ENCODE results near the gene DIPK1A. TPM values are rescaled to one million over a fixed set of nuclear protein-coding genes. Genes with fewer than 3 reads are reported as not detected.

The DIPK1A gene
- total RNA-seq, 4 donors from 2014 or later = 3.8 to 7.6 (median 6.7) TPM

- WGBS, 2 donors = 55 to 56% methylated on average over 4 of the region's 4 CpGs
- no peak for DNase-seq (ENCODE audit: low spot score in 2 of 2)
- TF ChIP-seq POLR2A (IDR thresholded peaks at IDR 0.05) (no peak), CTCF (IDR thresholded peaks at IDR 0.05) (no peak)
- intact Hi-C loops (cut with DNase I; ENCODE audit: low total_unique reads) = no loop called here
- H3K4me3 ChIP-seq (ENCODE audit: low read depth, poor library complexity, severe bottlenecking) = no peak overlapping the region
Observed at GRCh38 chr1:92831368-92831761, 129.9 kb downstream of the DIPK1A start.

GRCh38 chr1:92826792-92827191 is 134.5 kb downstream of the DIPK1A start:
- 87% methylated on average over 6 of the region's 6 CpGs; no CpG with 5 or more reads in 1 of the 2 donors for WGBS, 2 donors
- TF ChIP-seq CTCF (IDR thresholded peaks at IDR 0.05) = no peak
- TF ChIP-seq POLR2A (IDR thresholded peaks at IDR 0.05) = no peak
- intact Hi-C loops (cut with DNase I; ENCODE audit: low total_unique reads) = no loop called here
- no peak for DNase-seq (ENCODE audit: low spot score in 2 of 2)
- H3K4me3 ChIP-seq (ENCODE audit: low read depth, poor library complexity, severe bottlenecking) = no peak overlapping the region

GRCh38 chr1:92822879-92823278 is 138.4 kb downstream of the DIPK1A start:
- DNase-seq (ENCODE audit: low spot score in 2 of 2) = no peak
- TF ChIP-seq POLR2A (IDR thresholded peaks at IDR 0.05) = no peak
- no peak for TF ChIP-seq CTCF (IDR thresholded peaks at IDR 0.05)
- intact Hi-C loops (cut with DNase I; ENCODE audit: low total_unique reads) = no loop called here
- WGBS, 2 donors = 90 to 92% methylated on average over 3 of the region's 3 CpGs
- no peak overlapping the region for H3K4me3 ChIP-seq (ENCODE audit: low read depth, poor library complexity, severe bottlenecking)

- WGBS, 2 donors = 92 to 95% methylated on average over 3 of the region's 3 CpGs
- H3K4me3 ChIP-seq (ENCODE audit: low read depth, poor library complexity, severe bottlenecking) = no peak overlapping the region
- intact Hi-C loops (cut with DNase I; ENCODE audit: low total_unique reads) = no loop called here
- no peak for DNase-seq (ENCODE audit: low spot score in 2 of 2)
- no peak for TF ChIP-seq POLR2A (IDR thresholded peaks at IDR 0.05)
- no peak for TF ChIP-seq CTCF (IDR thresholded peaks at IDR 0.05)
Observed at GRCh38 chr1:92820551-92820950, 140.7 kb downstream of the DIPK1A start.

GRCh38 chr1:92820024-92820423 is 141.2 kb downstream of the DIPK1A start:
- intact Hi-C loops (cut with DNase I; ENCODE audit: low total_unique reads) = no loop called here
- TF ChIP-seq CTCF (IDR thresholded peaks at IDR 0.05) (no peak), POLR2A (IDR thresholded peaks at IDR 0.05) (no peak)
- H3K4me3 ChIP-seq (ENCODE audit: low read depth, poor library complexity, severe bottlenecking) = no peak overlapping the region
- no peak for DNase-seq (ENCODE audit: low spot score in 2 of 2)
- WGBS, 2 donors = 65 to 68% methylated on average over 3 of the region's 3 CpGs

GRCh38 chr1:92817986-92818764 is 143.1 kb downstream of the DIPK1A start:
- intact Hi-C loops (cut with DNase I; ENCODE audit: low total_unique reads) = no loop called here
- no peak overlapping the region for H3K4me3 ChIP-seq (ENCODE audit: low read depth, poor library complexity, severe bottlenecking)
- TF ChIP-seq CTCF (IDR thresholded peaks at IDR 0.05) (peak in 1 of 3 donors; percentile 25), POLR2A (IDR thresholded peaks at IDR 0.05) (no peak)
- 92 to 94% methylated on average over 3 of the region's 3 CpGs for WGBS, 2 donors
- no peak for DNase-seq (ENCODE audit: low spot score in 2 of 2)
